HEK293T (cell line): ENCODE measurements around the gene PCGF1.

Source experiments
- CTCF ChIA-PET: fragments of 350-600 bp; formaldehyde crosslinking; extraction: SDS; loops from one replicate; lab custom pipeline; 2021; ENCODE audit warnings: antibody characterized with exemption, inconsistent platforms; lab: Yijun Ruan, JAX
- POLR2A ChIA-PET: fragments of 350-600 bp; formaldehyde crosslinking; extraction: SDS; loops from one replicate; lab custom pipeline; 2020; ENCODE audit warnings: antibody characterized with exemption, inconsistent platforms; lab: Yijun Ruan, JAX
- DNase-seq: peaks from one replicate; pipeline ENCODE4 v3.0.0; 2012; ENCODE audit warnings: mixed read lengths; ENCODE audit errors: extremely low spot score
- ARNT ChIP-seq: fragments of 450-650 bp; IDR thresholded peaks from 2 replicates; pipeline ENCODE4 v1.6.1; 2017; ENCODE audit warnings: mild to moderate bottlenecking
- BHLHE40 ChIP-seq: fragments of 450-650 bp; IDR thresholded peaks from 2 replicates; pipeline ENCODE4 v1.6.1; 2016; ENCODE audit warnings: mild to moderate bottlenecking, moderate library complexity, borderline replicate concordance
- CTBP1 ChIP-seq: fragments of 450-650 bp; IDR thresholded peaks from 2 replicates; pipeline ENCODE4 v1.6.1; 2016; ENCODE audit warnings: borderline replicate concordance
- ELF4 ChIP-seq: fragments of 450-650 bp; IDR thresholded peaks from 2 replicates; pipeline ENCODE4 v1.6.1; 2017; ENCODE audit warnings: antibody characterized with exemption
- FOXA1 ChIP-seq: fragments of 450-650 bp; IDR thresholded peaks from 2 replicates; pipeline ENCODE4 v1.6.1; 2016; ENCODE audit warnings: mild to moderate bottlenecking
- FOXK2 ChIP-seq: fragments of 450-650 bp; IDR thresholded peaks from 2 replicates; pipeline ENCODE4 v1.6.1; 2016; ENCODE audit warnings: mild to moderate bottlenecking
- FOXM1 ChIP-seq: fragments of 450-650 bp; IDR thresholded peaks from 2 replicates; pipeline ENCODE4 v1.6.1; 2017; ENCODE audit warnings: mild to moderate bottlenecking, borderline replicate concordance
- HDGF ChIP-seq: fragments of 450-650 bp; IDR thresholded peaks from 2 replicates; pipeline ENCODE4 v1.6.1; 2017; ENCODE audit warnings: antibody characterized with exemption, borderline replicate concordance
- L3MBTL2 ChIP-seq: fragments of 450-650 bp; conservative IDR thresholded peaks from 2 replicates; pipeline ENCODE4 v1.6.1; 2016; ENCODE audit warnings: mild to moderate bottlenecking
- LEF1 ChIP-seq: fragments of 450-650 bp; IDR thresholded peaks from 2 replicates; pipeline ENCODE4 v1.6.1; 2017; ENCODE audit warnings: mild to moderate bottlenecking, borderline replicate concordance
- NFRKB ChIP-seq: fragments of 450-650 bp; IDR thresholded peaks from 2 replicates; pipeline ENCODE4 v1.6.1; 2016; ENCODE audit warnings: mild to moderate bottlenecking, moderate library complexity
- PKNOX1 ChIP-seq: fragments of 450-650 bp; IDR thresholded peaks from 2 replicates; pipeline ENCODE4 v1.6.1; 2016
- SP1 ChIP-seq: fragments of 450-650 bp; IDR thresholded peaks from 2 replicates; pipeline ENCODE4 v1.6.1; 2017
- SUZ12 ChIP-seq: fragments of 450-650 bp; IDR thresholded peaks from 2 replicates; pipeline ENCODE4 v1.6.1; 2016; ENCODE audit warnings: mild to moderate bottlenecking
- TARDBP ChIP-seq: fragments of 450-650 bp; IDR thresholded peaks from 2 replicates; pipeline ENCODE4 v1.6.1; 2016
- ZNF384 ChIP-seq: fragments of 450-650 bp; IDR thresholded peaks from 2 replicates; pipeline ENCODE4 v1.6.1; 2016

The PCGF1 gene

GRCh38 chr2:74550231-74550630 lies 42.7 kb upstream of the PCGF1 start:
- TF ChIP-seq FOXM1, result no peak
- no peak for TF ChIP-seq SUZ12
- TF ChIP-seq TARDBP, result no peak
- TF ChIP-seq CTBP1, result no peak
- no peak for TF ChIP-seq ELF4
- TF ChIP-seq PKNOX1, result no peak
- no peak for TF ChIP-seq HDGF
- no peak for TF ChIP-seq NFRKB
- no peak for TF ChIP-seq BHLHE40
- TF ChIP-seq SP1, result no peak
- TF ChIP-seq FOXK2, result no peak
- no peak for TF ChIP-seq LEF1
- TF ChIP-seq ARNT, result no peak
- TF ChIP-seq FOXA1, result no peak
- TF ChIP-seq L3MBTL2, result no peak
- TF ChIP-seq ZNF384, result no peak
- ChIA-PET POLR2A (interaction anchor here (0.6 to 2.3 kb wide), 6 partner anchors 16 to 42 kb away, joined by 3 to 5 read pairs (median 3); partner anchors contain the start of gene HTRA2), CTCF (interaction anchor here (0.9 kb wide), 1 partner anchor 36 kb away, joined by 4 read pairs; no protein-coding TSS in a partner anchor)
- DNase-seq, result no peak

- peak; percentile 68 for DNase-seq
- POLR2A ChIA-PET, result interaction anchor here (1.0 to 1.8 kb wide), 7 partner anchors 15 to 77 kb away, joined by 3 to 7 read pairs (median 4); partner anchors contain the start of genes HTRA2 and MRPL53
- CTCF ChIA-PET, result interaction anchor here (0.9 kb wide), 1 partner anchor 37 kb away, joined by 4 read pairs; no protein-coding TSS in a partner anchor
- TF ChIP-seq L3MBTL2 (peak; percentile 94), ARNT (no peak), FOXM1 (no peak)
These were observed 41.7 kb upstream of the PCGF1 start for GRCh38 chr2:74548900-74549826.

- POLR2A ChIA-PET, result interaction anchor here (1.0 to 1.8 kb wide), 4 partner anchors 14 to 76 kb away, joined by 3 to 7 read pairs (median 6); partner anchors contain the start of gene MRPL53
- CTCF ChIA-PET, result no interaction called here
- TF ChIP-seq L3MBTL2 (peak; percentile 35; the same call in 1 of the 2 replicates), ZNF384 (no peak), LEF1 (0 out of 2 replicates have a peak, but pooled peaks have one; percentile 26), NFRKB (no peak)
- peak; percentile 44 for DNase-seq
These were observed 40.9 kb upstream of the PCGF1 start for GRCh38 chr2:74548285-74548899.

- ChIA-PET POLR2A (interaction anchor here (0.9 to 1.7 kb wide), 4 partner anchors 12 to 73 kb away, joined by 3 to 6 read pairs (median 4); partner anchors contain the start of genes AUP1, HTRA2 and MRPL53), CTCF (no interaction called here)
- no peak for TF ChIP-seq FOXA1
- TF ChIP-seq SP1, result no peak
- no peak for TF ChIP-seq BHLHE40
- TF ChIP-seq SUZ12, result no peak
- TF ChIP-seq CTBP1, result no peak
- no peak for TF ChIP-seq L3MBTL2
- TF ChIP-seq FOXM1, result no peak
- TF ChIP-seq HDGF, result no peak
- no peak for TF ChIP-seq NFRKB
- no peak for TF ChIP-seq ELF4
- no peak for TF ChIP-seq FOXK2
- TF ChIP-seq LEF1, result no peak
- no peak for TF ChIP-seq PKNOX1
- no peak for TF ChIP-seq ZNF384
- no peak for DNase-seq
These were observed 38.5 kb upstream of the PCGF1 start for GRCh38 chr2:74546004-74546403.

- DNase-seq, result no peak
- TF ChIP-seq SUZ12, result no peak
- TF ChIP-seq FOXA1, result no peak
- TF ChIP-seq TARDBP, result no peak
- TF ChIP-seq FOXM1, result no peak
- no peak for TF ChIP-seq HDGF
- no peak for TF ChIP-seq BHLHE40
- TF ChIP-seq ARNT, result no peak
- TF ChIP-seq ELF4, result no peak
- TF ChIP-seq SP1, result no peak
- no peak for TF ChIP-seq CTBP1
- TF ChIP-seq PKNOX1, result no peak
- TF ChIP-seq LEF1, result no peak
- no peak for TF ChIP-seq ZNF384
- ChIA-PET CTCF (interaction anchor here (0.9 kb wide), 1 partner anchor 40 kb away, joined by 4 read pairs; no protein-coding TSS in a partner anchor), POLR2A (interaction anchor here (1.4 to 1.7 kb wide), 2 partner anchors 12 to 72 kb away, joined by 3 to 6 read pairs; partner anchors contain the start of gene MRPL53)
These were observed 37.1 kb upstream of the PCGF1 start for GRCh38 chr2:74544634-74545033.
